Neural cell (in vitro differentiated cells): ENCODE results near the gene ZNF335. TPM values are rescaled to one million over a fixed set of nuclear protein-coding genes. Genes with fewer than 3 reads are reported as not detected.

ENCODE experiments used
- H2AFZ ChIP-seq: fragments of 200-600, 300-800 bp; sonication (generic), shearing (Covaris generic); 2 replicates; pipeline ENCODE4 v1.6.0; 2014; ENCODE audit warnings: low read depth, mild to moderate bottlenecking, antibody characterized with exemption, low read length, moderate library complexity
- H3F3A ChIP-seq: fragments of 200-600 bp; shearing (Covaris generic); 2 replicates; pipeline ENCODE4 v1.6.1; 2016; ENCODE audit warnings: mild to moderate bottlenecking, moderate library complexity, mixed read lengths, antibody characterized with exemption, low read length; ENCODE audit not compliant: insufficient read depth, poor library complexity, severe bottlenecking
- H3K27ac ChIP-seq: fragments of 200-600, 300-800 bp; sonication (generic), shearing (Covaris generic); 2 replicates; pipeline ENCODE4 v1.5.1; 2014; ENCODE audit warnings: mild to moderate bottlenecking, low read length, moderate library complexity
- H3K27me3 ChIP-seq: fragments of 300-800, 200-600 bp; sonication (generic), shearing (Covaris generic); 2 replicates; pipeline ENCODE4 v1.6.0; 2014; ENCODE audit warnings: mild to moderate bottlenecking, low read depth, low read length, moderate library complexity; ENCODE audit not compliant: insufficient read depth
- H3K36me3 ChIP-seq: fragments of 300-800, 200-600 bp; sonication (generic), shearing (Covaris generic); 2 replicates; pipeline ENCODE4 v1.5.1; 2014; ENCODE audit warnings: mild to moderate bottlenecking, antibody characterized with exemption, low read length, moderate library complexity; ENCODE audit not compliant: insufficient read depth
- H3K4me2 ChIP-seq: fragments of 300-800, 200-600 bp; sonication (generic), shearing (Covaris generic); 2 replicates; pipeline ENCODE4 v1.6.0; 2014; ENCODE audit warnings: mild to moderate bottlenecking, low read length
- H3K4me3 ChIP-seq: fragments of 300-800, 200-600 bp; sonication (generic), shearing (Covaris generic); 2 replicates; pipeline ENCODE4 v1.5.1; 2014; ENCODE audit warnings: mild to moderate bottlenecking, low read length, moderate library complexity
- H3K79me2 ChIP-seq: fragments of 200-600 bp; shearing (Covaris generic); replicated peaks from 2 replicates; pipeline ENCODE4 v1.6.0; 2014; ENCODE audit warnings: mild to moderate bottlenecking, low read length, moderate library complexity; ENCODE audit not compliant: insufficient read depth
- H3K9ac ChIP-seq: fragments of 300-800, 200-600 bp; sonication (generic), shearing (Covaris generic); 2 replicates; pipeline ENCODE4 v1.6.1; 2016; ENCODE audit warnings: mild to moderate bottlenecking, low read length, mixed read lengths
- H3K9me2 ChIP-seq: fragments of 200-600 bp; shearing (Covaris generic); 2 replicates; pipeline ENCODE4 v1.6.1; 2016; ENCODE audit warnings: mild to moderate bottlenecking, low read length, mixed read lengths; ENCODE audit not compliant: insufficient read depth
- H3K9me3 ChIP-seq: fragments of 200-600, 300-800 bp; sonication (generic), shearing (Covaris generic); 2 replicates; pipeline ENCODE4 v1.6.1; 2016; ENCODE audit warnings: mild to moderate bottlenecking, mixed run types, low read length, moderate library complexity, mixed read lengths
- H4K20me1 ChIP-seq: fragments of 200-600 bp; shearing (Covaris generic); 2 replicates; pipeline ENCODE4 v1.6.1; 2016; ENCODE audit warnings: mild to moderate bottlenecking, mixed run types; ENCODE audit not compliant: insufficient read depth
- EP300 ChIP-seq: fragments of 450-650 bp; conservative IDR thresholded peaks from 2 replicates; pipeline ENCODE4 v1.6.1; 2014; ENCODE audit warnings: antibody characterized with exemption, mild to moderate bottlenecking, moderate library complexity; ENCODE audit not compliant: poor library complexity, severe bottlenecking
- EZH2 ChIP-seq: fragments of 200-600, 300-800 bp; shearing (Covaris generic), sonication (generic); IDR thresholded peaks from 2 replicates; pipeline ENCODE4 v1.6.1; 2014; ENCODE audit warnings: antibody characterized with exemption, low read length, borderline replicate concordance, mild to moderate bottlenecking; ENCODE audit not compliant: insufficient read depth, poor library complexity, severe bottlenecking
- MXI1 ChIP-seq: fragments of 450-650 bp; conservative IDR thresholded peaks from 2 replicates; pipeline ENCODE4 v1.6.1; 2014; ENCODE audit warnings: antibody characterized with exemption, mild to moderate bottlenecking; ENCODE audit not compliant: poor library complexity, severe bottlenecking
- POLR2AphosphoS5 ChIP-seq: IDR thresholded peaks from 2 replicates; pipeline ENCODE4 v1.6.1; 2012
- RAD21 ChIP-seq: fragments of 450-650 bp; conservative IDR thresholded peaks from 2 replicates; pipeline ENCODE4 v1.6.1; 2014; ENCODE audit warnings: antibody characterized with exemption, mild to moderate bottlenecking, moderate library complexity
- REST ChIP-seq: IDR thresholded peaks from 2 replicates; pipeline ENCODE4 v1.6.1; 2012; ENCODE audit warnings: borderline replicate concordance
- SMC3 ChIP-seq: fragments of 450-650 bp; conservative IDR thresholded peaks from 2 replicates; pipeline ENCODE4 v1.6.1; 2014; ENCODE audit warnings: antibody characterized with exemption, mild to moderate bottlenecking, moderate library complexity; ENCODE audit not compliant: poor library complexity
- TAF1 ChIP-seq: IDR thresholded peaks from 2 replicates; pipeline ENCODE4 v1.6.1; 2012; ENCODE audit warnings: low read depth
- polyA plus RNA-seq: library from polyadenylated mRNA; depleted of rRNA; stranded (reverse); fragments of >200 nt; gene quantifications from 2 replicates; pipeline ENCODE4 v1.2.3, GENCODE V29; 2014
- TF ChIP-seq, protein P1 (sequence below): fragments of 450-650 bp; IDR thresholded peaks from 2 replicates; pipeline ENCODE4 v1.5.1; 2014; ENCODE audit warnings: antibody characterized with exemption, mild to moderate bottlenecking, moderate library complexity; ENCODE audit not compliant: poor library complexity, severe bottlenecking

The ZNF335 gene
- polyA plus RNA-seq, 1 donor from 2014 or later: 12.8 TPM

DNA sequence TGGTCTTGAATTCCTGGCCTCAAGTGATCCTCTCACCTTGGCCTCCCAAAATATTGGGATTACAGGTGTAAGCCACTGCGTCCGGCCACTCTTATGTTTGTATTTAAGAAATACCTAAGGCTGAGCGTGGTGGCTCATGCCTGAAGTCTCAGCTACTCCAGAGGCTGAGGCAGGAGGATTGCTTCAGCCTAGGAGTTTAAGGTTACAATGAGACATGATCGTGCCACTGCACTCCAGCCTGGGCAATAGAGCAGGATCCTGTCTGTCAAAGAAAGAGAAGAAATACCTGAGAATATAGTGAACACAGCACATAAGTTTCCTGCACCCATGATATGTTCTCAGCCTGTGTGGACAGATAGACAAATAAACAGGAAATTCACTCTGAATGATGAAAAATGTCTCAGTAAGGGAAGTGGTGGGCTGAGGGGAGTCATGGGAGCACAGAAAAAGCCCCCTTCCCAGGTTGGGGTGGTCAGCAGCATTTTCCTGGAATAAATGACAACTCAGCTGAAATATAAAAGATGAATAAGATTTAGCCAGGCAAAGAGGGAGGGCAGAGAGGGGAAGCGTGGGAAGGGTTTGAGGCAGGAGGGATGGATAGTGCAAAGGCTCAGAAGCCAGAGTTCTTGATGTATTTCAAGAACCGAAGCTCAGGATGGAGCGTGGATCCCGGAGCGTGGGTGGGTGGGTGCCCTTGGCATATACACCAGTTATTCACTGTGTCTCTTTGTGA, 22.9 kb upstream of the ZNF335 start:
- Histone ChIP-seq H3F3A (no peaks in the 10 kb centered on the region), H3K9ac (no peak overlapping the region), H3K79me2 (no peaks in the 10 kb centered on the region), H2AFZ (no peak overlapping the region), H3K9me3 (no peaks in the 10 kb centered on the region), H3K9me2 (no peaks in the 10 kb centered on the region), H3K36me3 (no peaks in the 10 kb centered on the region), H3K27me3 (no peaks in the 10 kb centered on the region), H3K4me3 (no peak overlapping the region), H3K4me2 (no peak overlapping the region), H4K20me1 (no peaks in the 10 kb centered on the region), H3K27ac (no peak overlapping the region)
- TF ChIP-seq EZH2: no peak
- TF ChIP-seq RAD21: no peak
- TF ChIP-seq, protein P1, sequence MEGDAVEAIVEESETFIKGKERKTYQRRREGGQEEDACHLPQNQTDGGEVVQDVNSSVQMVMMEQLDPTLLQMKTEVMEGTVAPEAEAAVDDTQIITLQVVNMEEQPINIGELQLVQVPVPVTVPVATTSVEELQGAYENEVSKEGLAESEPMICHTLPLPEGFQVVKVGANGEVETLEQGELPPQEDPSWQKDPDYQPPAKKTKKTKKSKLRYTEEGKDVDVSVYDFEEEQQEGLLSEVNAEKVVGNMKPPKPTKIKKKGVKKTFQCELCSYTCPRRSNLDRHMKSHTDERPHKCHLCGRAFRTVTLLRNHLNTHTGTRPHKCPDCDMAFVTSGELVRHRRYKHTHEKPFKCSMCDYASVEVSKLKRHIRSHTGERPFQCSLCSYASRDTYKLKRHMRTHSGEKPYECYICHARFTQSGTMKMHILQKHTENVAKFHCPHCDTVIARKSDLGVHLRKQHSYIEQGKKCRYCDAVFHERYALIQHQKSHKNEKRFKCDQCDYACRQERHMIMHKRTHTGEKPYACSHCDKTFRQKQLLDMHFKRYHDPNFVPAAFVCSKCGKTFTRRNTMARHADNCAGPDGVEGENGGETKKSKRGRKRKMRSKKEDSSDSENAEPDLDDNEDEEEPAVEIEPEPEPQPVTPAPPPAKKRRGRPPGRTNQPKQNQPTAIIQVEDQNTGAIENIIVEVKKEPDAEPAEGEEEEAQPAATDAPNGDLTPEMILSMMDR: no peak
- no peak for TF ChIP-seq REST
- TF ChIP-seq MXI1: no peak
- TF ChIP-seq EP300: no peak
- no peak for TF ChIP-seq POLR2AphosphoS5
- no peak for TF ChIP-seq SMC3

- Histone ChIP-seq H3K9ac (no peak overlapping the region), H3F3A (no peaks in the 10 kb centered on the region), H3K36me3 (no peaks in the 10 kb centered on the region), H3K9me3 (no peaks in the 10 kb centered on the region), H3K9me2 (no peaks in the 10 kb centered on the region), H3K79me2 (no peaks in the 10 kb centered on the region), H2AFZ (no peak overlapping the region), H4K20me1 (no peaks in the 10 kb centered on the region), H3K27ac (no peak overlapping the region), H3K4me3 (no peak overlapping the region), H3K27me3 (no peaks in the 10 kb centered on the region), H3K4me2 (no peak overlapping the region)
- TF ChIP-seq TAF1: no peak
- no peak for TF ChIP-seq REST
- TF ChIP-seq MXI1: no peak
- no peak for TF ChIP-seq EZH2
- no peak for TF ChIP-seq POLR2AphosphoS5
- TF ChIP-seq EP300: no peak
- TF ChIP-seq SMC3: no peak
- no peak for TF ChIP-seq RAD21
- TF ChIP-seq, protein P1: no peak
Observed at GRCh38 chr20:45993197-45993951, 21.4 kb upstream of the ZNF335 start.
